IPS DF 6.9 (cell line): ENCODE data around the gene NLE1.

ENCODE experiments used
- DNase-seq: peaks from one replicate; pipeline ENCODE4 v3.0.0-alpha.2; 2013; ENCODE audit warnings: low read depth, low spot score
- H3K27ac ChIP-seq: one replicate; pipeline ENCODE4 v1.5.1; 2013; ENCODE audit warnings: low read length, control low read depth
- H3K27me3 ChIP-seq: 2 replicates; pipeline ENCODE4 v1.6.1; 2013; ENCODE audit warnings: mild to moderate bottlenecking, low read length; ENCODE audit not compliant: control insufficient read depth, insufficient read depth
- H3K36me3 ChIP-seq: 2 replicates; pipeline ENCODE4 v1.6.1; 2013; ENCODE audit warnings: low read length; ENCODE audit not compliant: control insufficient read depth, insufficient read depth
- H3K4me1 ChIP-seq: 2 replicates; pipeline ENCODE4 v1.6.1; 2013; ENCODE audit warnings: low read length; ENCODE audit not compliant: control insufficient read depth, insufficient read depth
- H3K4me3 ChIP-seq: 2 replicates; pipeline ENCODE4 v1.5.1; 2013; ENCODE audit warnings: mild to moderate bottlenecking, low read length
- H3K9me3 ChIP-seq: 2 replicates; pipeline ENCODE4 v1.6.1; 2013; ENCODE audit warnings: low read length, inconsistent platforms; ENCODE audit not compliant: control insufficient read depth, insufficient read depth
- WGBS: extraction: QIAGEN DNeasy Blood & Tissue Kit; methylation state at CpG from one replicate; pipeline ENCODE4 v1.1.7; 2013; ENCODE audit warnings: mixed read lengths, missing lambda C conversion rate; ENCODE audit not compliant: insufficient read length, insufficient coverage; 5-methylcytosine and 5-hydroxymethylcytosine counted together

Gene NLE1

DNA sequence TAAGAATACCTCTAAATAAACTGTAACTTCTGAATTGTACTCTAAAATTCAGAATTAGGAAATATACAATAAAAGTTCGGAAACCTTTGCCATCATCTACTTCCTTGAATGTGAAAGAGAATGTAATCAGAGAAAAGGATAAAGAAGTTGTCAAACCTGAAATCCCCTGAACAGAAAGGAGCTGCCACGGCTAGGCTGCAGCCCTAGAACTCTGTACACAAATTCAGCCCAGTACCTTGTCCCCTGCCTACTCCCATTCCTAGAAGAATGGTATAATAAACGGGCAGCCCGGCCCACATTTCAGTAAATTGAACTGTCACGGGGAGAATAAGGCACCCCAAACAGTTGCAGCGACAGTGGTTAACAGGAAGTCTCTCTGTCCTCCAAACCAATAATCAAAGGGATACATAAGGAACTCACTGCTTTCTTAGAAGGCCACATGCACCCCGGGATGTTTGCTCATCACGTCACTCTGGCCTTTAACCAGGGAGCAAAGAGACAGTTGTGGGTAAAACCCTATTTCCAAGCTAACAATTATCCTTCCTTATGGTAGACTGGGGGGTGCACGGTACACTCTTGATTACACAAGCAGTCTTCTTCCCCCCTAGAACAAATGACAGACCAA lies 54.3 kb downstream of the NLE1 start:
- H3K4me1 ChIP-seq = peaks cover 1% of the 10 kb centered on the region; the same call in 1 of the 2 replicates
- H3K27me3 ChIP-seq = no peaks in the 10 kb centered on the region
- H3K9me3 ChIP-seq = no peaks in the 10 kb centered on the region
- no CpG with 5 or more reads among the region's 9 CpGs for WGBS
- H3K27ac ChIP-seq = no peak overlapping the region
- no peak for DNase-seq
- peak overlapping the region; percentile 75; the same call in 1 of the 2 replicates for H3K4me3 ChIP-seq
- H3K36me3 ChIP-seq = no peaks in the 10 kb centered on the region

DNA sequence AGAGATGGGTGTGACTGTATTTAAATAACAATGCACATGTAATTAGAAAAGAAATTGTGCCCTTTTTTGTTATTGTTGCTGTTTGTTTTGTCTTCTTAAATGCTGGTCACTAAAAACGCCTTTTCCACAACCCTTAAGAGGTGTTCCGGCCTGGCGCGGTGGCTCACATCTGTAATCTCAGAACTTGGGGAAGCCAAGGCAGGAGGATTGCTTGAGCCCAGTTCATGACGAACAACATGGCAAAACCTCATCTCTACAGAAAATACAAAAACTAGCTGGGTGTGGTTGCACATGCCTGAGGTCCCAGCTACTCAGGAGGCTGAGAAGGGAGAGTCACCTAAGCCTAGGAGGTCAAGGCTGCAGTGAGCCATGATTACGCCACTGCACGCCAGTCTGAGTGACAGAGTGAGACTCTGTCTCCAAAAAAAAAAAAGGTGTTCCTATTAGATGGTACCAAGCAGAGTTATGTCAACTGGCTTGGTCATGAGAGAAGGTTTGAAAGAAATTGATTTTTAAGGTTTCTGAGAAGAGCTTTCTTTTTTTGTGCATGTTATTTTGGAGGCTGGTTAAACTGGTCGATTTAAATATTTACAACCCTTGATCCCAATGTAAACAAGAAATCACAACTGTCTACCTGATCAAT lies 55.1 kb downstream of the NLE1 start:
- no CpG with 5 or more reads among the region's 8 CpGs for WGBS
- H3K36me3 ChIP-seq = no peaks in the 10 kb centered on the region
- no peak overlapping the region for H3K4me3 ChIP-seq
- no peaks in the 10 kb centered on the region for H3K9me3 ChIP-seq
- H3K27me3 ChIP-seq = no peaks in the 10 kb centered on the region
- no peak for DNase-seq
- peaks cover 1% of the 10 kb centered on the region; the same call in 1 of the 2 replicates for H3K4me1 ChIP-seq
- no peak overlapping the region for H3K27ac ChIP-seq

DNA sequence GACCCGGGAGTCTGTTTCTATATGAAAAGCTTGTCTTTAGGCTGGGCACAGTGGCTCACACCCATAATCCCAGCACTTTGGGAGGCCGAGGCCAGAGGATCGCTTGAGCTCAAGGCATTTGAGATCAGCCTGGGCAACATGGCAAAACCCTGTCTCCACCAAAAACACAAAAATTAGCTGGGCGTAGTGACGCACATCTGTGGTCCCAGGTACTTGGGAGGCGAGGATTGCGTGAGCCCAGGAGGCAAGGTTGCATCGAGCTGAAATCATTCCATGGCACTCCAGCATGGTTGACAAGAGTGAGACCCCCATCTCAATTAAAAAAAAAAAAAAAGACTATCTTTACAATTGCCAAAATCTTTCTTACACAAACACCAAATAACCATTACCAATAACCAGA lies 55.9 kb downstream of the NLE1 start:
- no peak overlapping the region for H3K4me3 ChIP-seq
- no CpG with 5 or more reads among the region's 8 CpGs for WGBS
- peaks cover 1% of the 10 kb centered on the region; the same call in 1 of the 2 replicates for H3K4me1 ChIP-seq
- no peaks in the 10 kb centered on the region for H3K36me3 ChIP-seq
- no peaks in the 10 kb centered on the region for H3K27me3 ChIP-seq
- DNase-seq = no peak
- H3K27ac ChIP-seq = no peak overlapping the region
- no peaks in the 10 kb centered on the region for H3K9me3 ChIP-seq

DNA sequence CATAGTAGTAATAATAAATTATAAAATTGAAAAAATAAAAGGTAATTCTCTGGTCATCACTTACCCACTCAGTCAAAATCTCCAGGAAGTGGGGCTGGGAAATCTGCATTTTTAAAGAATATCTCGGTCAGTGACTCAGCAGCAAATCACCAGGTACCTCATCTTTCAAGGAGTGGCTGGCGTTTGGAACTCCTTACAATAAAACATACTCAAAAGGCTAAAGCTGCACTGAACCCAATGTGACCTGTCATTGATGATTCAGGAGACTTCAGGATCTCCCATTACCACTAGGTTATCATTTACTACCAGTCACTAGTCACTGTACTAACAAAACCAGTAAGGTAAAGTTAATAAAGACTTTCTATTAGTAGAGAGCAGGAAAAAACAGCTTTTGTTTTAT lies 57.1 kb downstream of the NLE1 start:
- Histone ChIP-seq H3K4me3 (no peak overlapping the region), H3K36me3 (no peaks in the 10 kb centered on the region), H3K27ac (no peak overlapping the region), H3K27me3 (no peaks in the 10 kb centered on the region), H3K4me1 (peaks cover 1% of the 10 kb centered on the region; the same call in 1 of the 2 replicates), H3K9me3 (no peaks in the 10 kb centered on the region)
- no peak for DNase-seq
- no CpG with 5 or more reads among the region's 2 CpGs for WGBS

DNA sequence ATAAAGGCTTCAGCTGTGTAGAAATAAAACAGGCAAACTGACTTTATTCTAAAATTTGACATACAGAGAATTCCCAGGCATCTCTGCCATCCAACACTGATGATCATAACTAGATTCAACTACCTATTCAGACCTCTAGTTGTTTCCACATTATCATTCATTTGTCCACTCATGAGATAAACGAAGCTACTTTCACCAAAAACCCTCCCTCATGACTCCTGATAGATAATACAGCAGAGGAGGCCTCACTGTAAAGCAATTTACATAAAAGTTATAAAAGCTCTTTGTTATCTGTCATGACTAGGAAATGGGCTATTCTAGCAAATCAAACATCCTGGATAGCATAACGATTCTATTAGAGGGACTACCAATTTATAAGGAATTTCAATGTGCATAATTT lies 59.0 kb downstream of the NLE1 start:
- H3K4me1 ChIP-seq = peaks cover 1% of the 10 kb centered on the region; the same call in 1 of the 2 replicates
- H3K27ac ChIP-seq = no peak overlapping the region
- H3K36me3 ChIP-seq = no peaks in the 10 kb centered on the region
- WGBS = no CpG with 5 or more reads among the region's 2 CpGs
- H3K9me3 ChIP-seq = no peaks in the 10 kb centered on the region
- DNase-seq = no peak
- no peaks in the 10 kb centered on the region for H3K27me3 ChIP-seq
- H3K4me3 ChIP-seq = no peak overlapping the region

DNA sequence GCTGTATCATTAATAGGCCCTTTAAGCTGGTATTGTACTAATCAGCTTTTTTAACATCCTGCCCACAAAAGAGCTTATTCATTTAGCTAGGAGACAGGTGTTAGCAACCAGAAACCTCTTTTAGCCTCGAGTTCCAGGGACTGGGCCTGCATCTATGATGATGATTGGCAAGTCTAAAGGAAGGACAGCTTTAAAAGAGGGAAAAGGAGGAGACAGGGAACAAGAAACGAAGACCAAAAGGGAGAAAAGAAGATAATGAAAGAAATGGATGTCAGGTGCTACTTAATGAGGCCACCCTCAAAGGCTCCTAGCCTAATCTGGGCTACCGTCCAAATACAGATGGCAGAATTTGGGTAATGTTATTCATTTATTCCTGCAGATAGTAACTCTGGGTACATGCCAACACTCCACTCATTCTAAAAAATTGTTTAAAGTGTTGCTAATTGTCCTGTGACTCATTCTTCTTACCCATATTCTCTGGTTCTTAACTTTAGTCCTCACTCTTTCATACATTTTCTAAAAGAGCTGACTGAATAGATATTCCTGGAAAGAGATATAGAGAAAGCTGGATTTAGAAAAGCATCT lies 59.9 kb downstream of the NLE1 start:
- H3K4me1 ChIP-seq = no peaks in the 10 kb centered on the region; the same call in 1 of the 2 replicates
- no peaks in the 10 kb centered on the region for H3K36me3 ChIP-seq
- H3K27ac ChIP-seq = no peak overlapping the region
- no peaks in the 10 kb centered on the region for H3K9me3 ChIP-seq
- no peak overlapping the region for H3K4me3 ChIP-seq
- no CpG with 5 or more reads among the region's 3 CpGs for WGBS
- DNase-seq = no peak
- no peaks in the 10 kb centered on the region for H3K27me3 ChIP-seq

DNA sequence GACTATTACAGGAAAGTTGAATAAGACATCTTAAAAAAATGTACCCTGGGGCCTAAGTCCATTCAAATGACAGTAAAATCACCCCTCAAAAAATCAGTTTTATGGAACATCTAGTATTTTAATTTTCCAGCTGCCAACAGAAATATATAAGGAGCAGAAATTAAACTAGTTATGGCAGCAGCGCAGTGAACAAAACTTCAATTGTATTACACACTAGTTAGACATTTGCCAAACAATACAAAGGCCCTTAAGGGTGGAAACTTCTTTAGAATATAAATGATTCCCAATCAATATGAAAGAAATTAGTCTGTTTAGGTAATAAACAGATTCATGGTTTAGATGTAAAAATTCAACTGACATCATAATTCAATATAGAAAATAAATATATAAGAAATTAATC lies 60.5 kb downstream of the NLE1 start:
- no peaks in the 10 kb centered on the region for H3K9me3 ChIP-seq
- no peak overlapping the region for H3K4me3 ChIP-seq
- no CpG with 5 or more reads among the region's 1 CpG for WGBS
- no peaks in the 10 kb centered on the region; the same call in 1 of the 2 replicates for H3K4me1 ChIP-seq
- no peaks in the 10 kb centered on the region for H3K27me3 ChIP-seq
- H3K27ac ChIP-seq = no peak overlapping the region
- no peaks in the 10 kb centered on the region for H3K36me3 ChIP-seq
- DNase-seq = no peak

DNA sequence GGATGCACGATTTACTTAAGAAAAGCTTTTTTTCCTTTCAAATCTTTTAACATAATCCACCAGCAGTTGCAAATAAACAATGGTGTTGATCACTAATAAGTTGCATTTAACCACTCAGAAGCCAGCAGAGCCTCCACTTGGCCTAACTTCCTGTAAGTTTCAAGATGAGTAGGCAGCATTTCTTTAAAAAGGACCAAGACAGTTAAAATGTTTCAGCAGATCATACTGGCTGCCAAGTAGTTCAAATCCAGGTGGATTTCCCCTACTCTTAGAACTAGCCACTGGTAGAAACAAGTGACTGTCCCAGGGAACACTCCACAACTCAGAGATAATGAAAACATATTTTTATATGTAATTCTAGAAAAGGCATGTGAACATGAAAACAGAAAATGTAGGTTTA lies 61.6 kb downstream of the NLE1 start:
- DNase-seq = no peak
- no peak overlapping the region for H3K4me3 ChIP-seq
- no peaks in the 10 kb centered on the region for H3K27me3 ChIP-seq
- no peaks in the 10 kb centered on the region for H3K36me3 ChIP-seq
- H3K27ac ChIP-seq = no peak overlapping the region
- no CpG with 5 or more reads among the region's 1 CpG for WGBS
- no peaks in the 10 kb centered on the region for H3K9me3 ChIP-seq
- no peaks in the 10 kb centered on the region; the same call in 1 of the 2 replicates for H3K4me1 ChIP-seq

DNA sequence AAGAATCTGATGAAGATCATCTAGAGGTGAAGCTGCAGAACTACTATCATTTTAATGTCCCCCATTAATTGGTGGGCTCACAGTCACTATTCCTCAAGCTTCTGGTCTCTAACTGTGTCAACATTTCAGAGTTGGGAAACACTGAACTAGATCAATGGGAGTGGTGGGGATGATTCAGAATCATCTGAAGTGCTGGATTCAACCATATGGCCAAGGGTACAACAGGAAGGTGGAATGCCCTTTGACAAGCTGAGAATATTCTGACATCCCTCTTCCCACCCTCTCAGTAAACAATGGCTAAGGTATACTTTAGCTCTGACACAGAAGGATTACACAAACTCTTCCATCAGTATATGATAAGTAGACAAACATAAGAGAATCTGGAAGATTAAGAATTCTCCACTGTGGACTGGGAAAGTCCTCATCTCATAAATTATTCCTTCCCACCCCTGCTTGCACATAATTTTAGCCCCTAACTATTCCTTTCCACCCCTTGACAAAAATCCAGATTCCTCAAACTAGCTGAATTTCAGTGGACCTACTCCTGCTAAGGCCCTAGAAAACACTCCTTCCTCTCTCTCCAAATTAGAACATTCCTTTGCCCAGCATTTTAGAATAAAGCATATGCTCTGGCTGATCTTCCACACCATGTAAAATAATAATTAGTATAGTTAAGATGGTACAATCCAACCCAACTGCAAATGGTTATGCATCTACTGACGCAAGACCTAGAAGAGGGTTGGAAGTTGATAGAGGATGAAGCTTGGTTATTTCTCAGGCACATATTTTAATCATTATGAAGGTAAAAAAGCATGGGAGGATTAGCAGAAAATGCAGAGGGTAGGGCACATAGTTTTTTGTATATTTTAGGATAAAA lies 62.3 kb downstream of the NLE1 start:
- Histone ChIP-seq H3K36me3 (no peaks in the 10 kb centered on the region), H3K9me3 (no peaks in the 10 kb centered on the region), H3K4me1 (no peaks in the 10 kb centered on the region; the same call in 1 of the 2 replicates), H3K27me3 (no peaks in the 10 kb centered on the region), H3K4me3 (no peak overlapping the region), H3K27ac (no peak overlapping the region)
- no peak for DNase-seq
- WGBS = no CpG with 5 or more reads among the region's 1 CpG
